ENCODE data around the gene NFKB1.

DNA sequence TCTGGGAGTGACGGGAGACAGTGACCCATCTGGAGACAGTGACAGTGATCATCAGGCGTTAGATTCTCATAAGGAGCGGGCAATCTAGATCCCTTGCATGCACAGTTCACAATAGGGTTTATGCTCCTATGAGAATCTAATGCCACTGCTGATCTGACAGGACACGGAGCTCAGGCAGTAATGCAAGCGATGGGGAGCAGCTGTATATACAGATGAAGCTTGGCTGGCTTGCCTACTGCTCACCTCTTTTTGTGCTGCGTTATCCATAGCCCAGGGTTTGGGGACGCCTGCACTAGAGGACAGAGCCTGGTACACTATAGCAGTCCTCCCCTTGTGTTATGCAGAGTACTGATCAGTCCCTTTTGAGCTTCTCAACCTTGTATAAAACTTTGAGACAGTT is 23.5 kb downstream of the NFKB1 start:
- no peak for TF ChIP-seq CTCF (optimal IDR thresholded peaks at IDR 0.05 in 1 of 3, IDR thresholded peaks at IDR 0.05 in 1 of 3, conservative IDR thresholded peaks at IDR 0.05 in 1 of 3; ENCODE audit: extremely low read depth in 1 of 3, insufficient read depth in 2 of 3, low read length in 3 of 3)
- no peak for TF ChIP-seq EZH2 (IDR thresholded peaks at IDR 0.05; ENCODE audit: low read length)

Measured in keratinocyte (primary cell).